Adrenal gland (tissue), 12 donors: ENCODE data around the gene DEUP1. TPM values are rescaled to one million over a fixed set of nuclear protein-coding genes. Genes with fewer than 3 reads are reported as not detected.

Experiments
- DNase-seq, 7 donors: peaks; one replicate each; pipeline ENCODE4 v3.0.0-alpha.2; 2019 to 2020
- H3K27ac ChIP-seq, 5 donors: fragments of 200-600 bp; sonication (generic) in 4 of 5; 1 replicate in 3 of 5; 2 replicates in 2 of 5; pipeline versions ENCODE4 v1.5.1 to v1.8.0; 2016 to 2020; ENCODE audit warnings: mild to moderate bottlenecking in 1 of 5
- H3K27me3 ChIP-seq: fragments of 200-600 bp; 2 replicates; pipeline ENCODE4 v1.8.0; 2021
- H3K36me3 ChIP-seq, 2 donors: fragments of 200-600 bp; replicated peaks in 1 of 2; 1 replicate in 1 of 2; 2 replicates in 1 of 2; pipeline versions ENCODE4 v1.5.1 to v1.8.0; 2018 to 2022
- H3K4me1 ChIP-seq, 2 donors: fragments of 200-600 bp; replicated peaks in 1 of 2; 1 replicate in 1 of 2; 2 replicates in 1 of 2; pipeline versions ENCODE4 v1.5.1 to v1.8.0; 2018 to 2021
- H3K4me3 ChIP-seq, 4 donors: fragments of 200-600 bp; sonication (generic) in 3 of 4; one replicate each; pipeline ENCODE4 v1.5.1; 2016 to 2018
- H3K9me3 ChIP-seq, 3 donors: fragments of 200-600 bp; sonication (generic) in 1 of 3; replicated peaks in 1 of 3; 1 replicate in 2 of 3; 2 replicates in 1 of 3; pipeline versions ENCODE4 v1.5.1 to v1.8.0; 2016 to 2021
- CTCF ChIP-seq, 6 experiments: fragments of 450-650 bp in 4 of 6; fragments of 200-600 bp in 2 of 6; sonication (generic) in 1 of 6; IDR thresholded peaks; 1 replicate in 5 of 6; 2 replicates in 1 of 6; pipeline versions ENCODE4 v1.5.1 to v1.8.0; 2016 to 2021; ENCODE audit warnings: antibody characterized with exemption in 6 of 6, mild to moderate bottlenecking in 2 of 6, moderate library complexity in 1 of 6
- POLR2A ChIP-seq, 2 donors: fragments of 450-650 bp; IDR thresholded peaks; one replicate each; pipeline ENCODE4 v1.6.1; 2017; ENCODE audit warnings: antibody characterized with exemption in 2 of 2, mild to moderate bottlenecking in 2 of 2, moderate library complexity in 1 of 2
- WGBS, 4 donors: extraction: QIAGEN DNeasy Blood & Tissue Kit in 2 of 4; methylation state at CpG; one replicate each; pipeline versions ENCODE4 v1.1.5 to v1.1.7; 2013 to 2017; 5-methylcytosine and 5-hydroxymethylcytosine counted together
- intact Hi-C, 2 donors: fragments of 100-400 bp; cut with DNase I; formaldehyde crosslinking; loops; one replicate each; pipeline versions ENCODE4 v1.14.1 to v1.15.0; 2022 to 2023
- polyA plus RNA-seq, 3 donors: library from polyadenylated mRNA; stranded (reverse); fragments of 200-250 nt in 2 of 3; fragments of 350-450 nt in 1 of 3; fragmentation: Illumina TruSeq in 1 of 3; extraction: RNeasy Lipid Tissue Mini Kit (QIAGEN cat#74804) in 1 of 3; gene quantifications; one replicate each; pipeline ENCODE4 v1.2.3, GENCODE V29; 2013 to 2014
- total RNA-seq, 9 donors: library from RNA; depleted of rRNA in 4 of 9; stranded (reverse); fragments of >200 nt in 4 of 9; fragments of 120-200 nt in 1 of 9; fragmentation: NEBNext Ultra II Directional in 1 of 9; extraction: Animal tissue kit (Norgen Biotek cat#: 25700) in 1 of 9; gene quantifications; one replicate each; pipeline versions ENCODE4 v1.1.0 to v1.2.4, GENCODE V29; 2013 to 2023
- donor health status: healthy with polysubstance abuse.
- donor health status: Bipolar disorder and iron deficiency.
- donor health status: DM: yes; HTN: yes; CAD: no.
- donor health status: DM: no; HTN: no; CAD: no.
- donor health status: DM: no; HTN: no; CAD: no.
- donor health status: DM: yes; HTN: yes; CAD: no.

DEUP1 gene
- total and polyA plus RNA-seq, 12 donors: 0.24 to 1.1 (median 0.73) TPM; not detected in 2

GRCh38 chr11:93476796-93477195, 146.3 kb downstream of the DEUP1 start:
- H3K9me3 ChIP-seq: no peaks in the 10 kb centered on the region
- WGBS, 4 donors: 93 to 95% (median 94%) methylated on average over 3 of the region's 3 CpGs
- H3K27me3 ChIP-seq: no peaks in the 10 kb centered on the region
- no peaks in the 10 kb centered on the region for H3K36me3 ChIP-seq
- no peak overlapping the region for H3K4me3 ChIP-seq
- DNase-seq: no peak
- TF ChIP-seq POLR2A (IDR thresholded peaks at IDR 0.05) (no peak), CTCF (IDR thresholded peaks at IDR 0.05) (no peak)
- H3K27ac ChIP-seq: no peak overlapping the region
- H3K4me1 ChIP-seq: no peaks in the 10 kb centered on the region
- intact Hi-C loops: no loop called here

GRCh38 chr11:93477684-93478234, 147.2 kb downstream of the DEUP1 start:
- Histone ChIP-seq H3K9me3 (no peaks in the 10 kb centered on the region), H3K27ac (no peak overlapping the region), H3K4me3 (no peak overlapping the region), H3K27me3 (no peaks in the 10 kb centered on the region), H3K36me3 (no peaks in the 10 kb centered on the region), H3K4me1 (no peaks in the 10 kb centered on the region)
- WGBS, 4 donors: 89 to 93% (median 91%) methylated on average over 6 to 11 of the region's 11 CpGs
- no peak for DNase-seq
- TF ChIP-seq CTCF (IDR thresholded peaks at IDR 0.05): no peak
- no peak for TF ChIP-seq POLR2A (IDR thresholded peaks at IDR 0.05)
- intact Hi-C loops: no loop called here

- intact Hi-C loops: no loop called here
- WGBS, 4 donors: 94 to 97% (median 95%) methylated on average over 3 to 19 of the region's 19 CpGs
- H3K9me3 ChIP-seq: no peaks in the 10 kb centered on the region
- no peaks in the 10 kb centered on the region for H3K4me1 ChIP-seq
- no peaks in the 10 kb centered on the region for H3K36me3 ChIP-seq
- H3K27me3 ChIP-seq: no peaks in the 10 kb centered on the region
- no peak overlapping the region for H3K27ac ChIP-seq
- H3K4me3 ChIP-seq: no peak overlapping the region
- TF ChIP-seq CTCF (IDR thresholded peaks at IDR 0.05) (no peak), POLR2A (IDR thresholded peaks at IDR 0.05) (no peak)
- DNase-seq: no peak
Measured at GRCh38 chr11:93478841-93479240, 148.3 kb downstream of the DEUP1 start.

GRCh38 chr11:93480256-93480655, 149.7 kb downstream of the DEUP1 start:
- DNase-seq: no peak
- WGBS, 4 donors: 88 to 100% (median 96%) methylated on average over 4 to 6 of the region's 6 CpGs

More at GRCh38 chr11:93480256-93480655, 149.7 kb downstream of the DEUP1 start:
- no peaks in the 10 kb centered on the region for H3K9me3 ChIP-seq
- H3K36me3 ChIP-seq: no peaks in the 10 kb centered on the region
- H3K27me3 ChIP-seq: no peaks in the 10 kb centered on the region
- intact Hi-C loops: loop anchor here in 1 of 2 donors (10.0 kb wide), 1 partner anchor 175 kb away; no protein-coding TSS in a partner anchor
- TF ChIP-seq CTCF (IDR thresholded peaks at IDR 0.05): no peak
- TF ChIP-seq POLR2A (IDR thresholded peaks at IDR 0.05): no peak
- H3K27ac ChIP-seq: no peak overlapping the region
- no peaks in the 10 kb centered on the region for H3K4me1 ChIP-seq
- no peak overlapping the region for H3K4me3 ChIP-seq
